Bronchial epithelial cell (primary cell): Measurements from ENCODE around the gene JMJD7. TPM values are rescaled to one million over a fixed set of nuclear protein-coding genes. Genes with fewer than 3 reads are reported as not detected.

Experiments used
- DNase-seq: peaks from one replicate; pipeline ENCODE4 v3.0.0-alpha.2; 2010; ENCODE audit warnings: low read depth
- FAIRE-seq: peaks from 2 replicates; lab custom pipeline; 2011; peaks lifted over from hg19 to GRCh38; lab: Jason Lieb, UNC
- H3K27me3 ChIP-seq: 2 replicates; pipeline ENCODE4 v1.5.1; 2011; ENCODE audit warnings: low read length; ENCODE audit not compliant: control insufficient read depth, insufficient read depth
- H3K36me3 ChIP-seq: 2 replicates; pipeline ENCODE4 v1.5.1; 2011; ENCODE audit warnings: low read length; ENCODE audit not compliant: control insufficient read depth, insufficient read depth
- H3K4me3 ChIP-seq: 2 replicates; pipeline ENCODE4 v1.5.1; 2011; ENCODE audit warnings: mild to moderate bottlenecking, low read depth, low read length, control low read depth
- total RNA-seq: library from RNA; depleted of rRNA; stranded (reverse); fragments of >200 nt; gene quantifications from 2 replicates; pipeline ENCODE4 v1.2.1, GENCODE V29; 2014
- TF ChIP-seq, protein P1 (sequence below): IDR thresholded peaks from 2 replicates; pipeline ENCODE4 v1.5.1; 2011; ENCODE audit warnings: mild to moderate bottlenecking, moderate library complexity, low read length, control low read depth, inconsistent platforms; ENCODE audit not compliant: insufficient read depth, severe bottlenecking

Gene JMJD7
- total RNA-seq, 1 donor from 2014 or later = 22.9 TPM

DNA sequence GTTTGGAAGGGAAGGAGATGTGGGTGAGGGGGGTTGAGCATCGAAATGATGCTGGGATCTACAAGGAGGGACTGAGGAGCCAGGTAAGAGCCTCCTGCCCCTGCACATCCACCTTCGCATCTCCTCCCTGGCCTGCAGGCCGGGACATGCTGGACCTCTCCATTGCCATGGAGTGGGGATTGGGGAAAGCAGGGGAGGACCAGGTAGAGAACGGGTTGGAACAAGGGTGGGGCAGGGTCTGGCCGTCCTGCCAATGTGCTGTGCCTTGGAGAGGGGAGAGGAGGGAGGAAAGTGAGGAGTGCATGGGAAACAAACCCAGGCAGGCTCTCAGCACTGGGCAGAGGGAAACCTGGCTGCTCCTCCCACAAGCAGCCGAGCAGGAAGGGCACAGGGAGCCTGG lies 21.3 kb downstream of the JMJD7 start:
- peaks cover 26% of the 10 kb centered on the region for H3K36me3 ChIP-seq
- FAIRE-seq (no peak), DNase-seq (peak; percentile 79)
- TF ChIP-seq, protein P1, sequence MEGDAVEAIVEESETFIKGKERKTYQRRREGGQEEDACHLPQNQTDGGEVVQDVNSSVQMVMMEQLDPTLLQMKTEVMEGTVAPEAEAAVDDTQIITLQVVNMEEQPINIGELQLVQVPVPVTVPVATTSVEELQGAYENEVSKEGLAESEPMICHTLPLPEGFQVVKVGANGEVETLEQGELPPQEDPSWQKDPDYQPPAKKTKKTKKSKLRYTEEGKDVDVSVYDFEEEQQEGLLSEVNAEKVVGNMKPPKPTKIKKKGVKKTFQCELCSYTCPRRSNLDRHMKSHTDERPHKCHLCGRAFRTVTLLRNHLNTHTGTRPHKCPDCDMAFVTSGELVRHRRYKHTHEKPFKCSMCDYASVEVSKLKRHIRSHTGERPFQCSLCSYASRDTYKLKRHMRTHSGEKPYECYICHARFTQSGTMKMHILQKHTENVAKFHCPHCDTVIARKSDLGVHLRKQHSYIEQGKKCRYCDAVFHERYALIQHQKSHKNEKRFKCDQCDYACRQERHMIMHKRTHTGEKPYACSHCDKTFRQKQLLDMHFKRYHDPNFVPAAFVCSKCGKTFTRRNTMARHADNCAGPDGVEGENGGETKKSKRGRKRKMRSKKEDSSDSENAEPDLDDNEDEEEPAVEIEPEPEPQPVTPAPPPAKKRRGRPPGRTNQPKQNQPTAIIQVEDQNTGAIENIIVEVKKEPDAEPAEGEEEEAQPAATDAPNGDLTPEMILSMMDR = no peak
- H3K4me3 ChIP-seq = no peak overlapping the region
- H3K27me3 ChIP-seq = no peaks in the 10 kb centered on the region

DNA sequence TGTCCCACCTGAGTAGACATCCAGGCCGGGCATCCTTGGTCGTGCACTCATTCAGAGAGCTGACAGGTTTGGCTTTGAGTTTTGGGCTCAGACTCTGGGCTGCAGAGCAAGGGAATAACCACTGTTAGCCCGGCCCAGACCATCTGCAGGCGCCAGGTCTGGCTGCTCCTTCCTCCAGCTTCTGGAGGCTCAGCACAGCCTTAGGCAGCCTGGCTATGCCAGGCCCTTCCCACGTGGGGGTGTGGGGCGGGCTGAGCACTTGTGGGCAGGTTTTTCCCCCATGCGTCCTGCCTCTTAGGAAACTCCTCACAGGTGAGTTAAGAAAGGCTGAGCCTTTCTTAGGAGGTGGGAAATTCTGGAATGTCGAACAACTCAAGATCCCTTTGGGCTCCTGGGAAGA lies 22.0 kb downstream of the JMJD7 start:
- FAIRE-seq (peak; percentile 92), DNase-seq (peak; percentile 76)
- Histone ChIP-seq H3K4me3 (no peak overlapping the region), H3K27me3 (no peaks in the 10 kb centered on the region), H3K36me3 (peaks cover 20% of the 10 kb centered on the region)
- TF ChIP-seq, protein P1 = no peak

DNA sequence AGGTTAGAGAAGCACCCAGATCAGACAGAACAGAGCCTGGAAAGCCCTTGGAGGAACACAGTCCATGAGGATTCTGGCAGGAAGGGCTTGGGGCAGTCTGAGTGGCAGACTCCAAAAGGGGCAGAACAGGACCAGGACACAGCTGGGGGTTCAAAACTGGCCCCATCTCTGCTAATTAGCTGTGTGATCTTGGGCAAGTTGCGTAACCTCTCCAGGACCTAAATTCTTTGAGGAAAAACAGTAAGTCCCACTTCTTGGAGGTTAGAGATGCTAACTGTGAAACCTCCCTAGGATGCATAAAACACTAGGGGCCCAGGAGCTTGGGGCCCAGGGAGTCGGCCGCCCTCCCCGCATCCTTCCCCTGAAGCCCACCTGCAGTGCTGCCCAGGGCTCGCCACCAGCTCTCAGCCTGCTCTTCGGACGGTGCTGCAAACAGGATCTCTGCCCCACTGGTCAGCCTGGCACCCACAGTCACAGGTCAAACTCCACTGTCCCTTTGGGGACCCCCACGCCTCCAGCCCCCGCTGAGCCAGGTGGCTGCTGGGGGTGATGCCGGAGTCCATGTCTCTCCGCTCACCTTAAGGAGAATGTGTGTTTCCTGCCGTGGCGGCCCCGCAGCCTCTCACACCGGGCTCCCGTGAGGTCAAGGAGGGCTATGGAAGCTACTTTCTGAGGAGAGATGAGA lies 22.7 kb downstream of the JMJD7 start:
- TF ChIP-seq, protein P1 = no peak
- no peak for FAIRE-seq
- no peak for DNase-seq
- Histone ChIP-seq H3K27me3 (no peaks in the 10 kb centered on the region), H3K36me3 (peaks cover 17% of the 10 kb centered on the region), H3K4me3 (no peak overlapping the region)

DNA sequence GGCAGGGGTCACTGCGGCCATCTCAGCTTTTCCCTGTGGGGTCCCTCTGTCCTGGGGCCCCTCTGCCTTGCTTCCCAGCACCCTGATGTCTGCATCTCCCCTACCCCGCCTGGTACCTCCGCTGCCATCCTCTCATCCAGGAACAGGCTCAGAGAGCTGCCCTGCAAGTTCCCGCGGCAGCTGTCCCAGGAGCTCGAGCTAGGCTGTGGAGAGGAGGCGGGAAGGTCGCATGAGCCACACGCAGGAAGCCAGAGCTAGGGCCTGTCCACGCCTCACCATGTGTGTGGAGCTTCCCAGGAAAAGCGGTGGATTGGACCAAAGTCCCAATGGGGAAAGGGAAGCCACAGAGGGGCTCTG lies 23.3 kb downstream of the JMJD7 start:
- Histone ChIP-seq H3K36me3 (peaks cover 15% of the 10 kb centered on the region), H3K4me3 (no peak overlapping the region), H3K27me3 (no peaks in the 10 kb centered on the region)
- TF ChIP-seq, protein P1 = no peak
- FAIRE-seq = no peak
- DNase-seq = no peak

DNA sequence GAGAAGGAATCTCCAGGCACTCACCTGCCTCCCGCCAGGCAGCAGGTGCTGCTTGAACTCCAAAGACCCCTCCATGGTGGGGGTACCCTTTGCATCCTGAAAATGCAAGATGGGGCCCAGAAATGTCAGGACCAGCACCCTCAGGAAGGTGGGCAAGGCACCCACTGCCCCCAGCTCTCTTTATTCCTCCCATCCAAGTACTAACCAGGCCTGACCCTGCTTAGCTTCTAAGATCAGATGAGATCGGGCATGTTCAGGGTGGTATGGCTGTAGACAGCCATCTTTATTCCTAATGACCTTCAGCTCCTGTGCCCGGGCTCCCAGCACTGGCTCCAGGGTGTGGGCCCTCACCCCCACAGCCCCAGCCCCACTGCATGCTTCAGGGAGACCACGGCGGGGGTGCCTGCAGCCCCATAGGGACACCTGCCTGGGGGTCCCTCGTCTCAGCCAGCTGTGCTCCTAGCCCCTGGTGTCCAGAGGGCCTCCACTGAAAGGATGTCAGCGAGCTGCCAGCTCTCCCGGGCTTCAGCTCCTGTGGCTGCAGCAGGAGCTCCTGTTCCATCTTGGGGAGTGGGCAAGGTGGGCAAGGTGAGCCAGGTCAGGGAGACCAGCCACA lies 24.0 kb downstream of the JMJD7 start:
- DNase-seq = no peak
- Histone ChIP-seq H3K4me3 (no peak overlapping the region), H3K27me3 (no peaks in the 10 kb centered on the region), H3K36me3 (peaks cover 11% of the 10 kb centered on the region)
- no peak for FAIRE-seq
- TF ChIP-seq, protein P1 = no peak
